ENCODE data around the gene PABPN1. TPM values are rescaled to one million over a fixed set of nuclear protein-coding genes. Genes with fewer than 3 reads are reported as not detected.

Gene PABPN1
- total and polyA plus RNA-seq, 2 of the 13 experiments (the other 11 are each of a cell fraction or from before 2014, with no cell fraction given): 233 to 524 TPM

- Histone ChIP-seq H3K9ac (ENCODE audit: insufficient read depth, low read depth, low read length) (no peak overlapping the region), H3K4me2 (ENCODE audit: low read depth, low read length) (no peak overlapping the region), H3K27me3 (ENCODE audit: control insufficient read depth in 1 of 2, insufficient read depth in 2 of 2, low read length in 2 of 2) (peaks cover 22 to 90% of the 10 kb centered on the region in 2 experiments), H3K9me3 (ENCODE audit: low read length) (no peaks in the 10 kb centered on the region), H3K79me2 (ENCODE audit: insufficient read depth, low read length) (no peaks in the 10 kb centered on the region), H3K4me3 (replicated peaks in 1 of 3; ENCODE audit: insufficient read depth in 1 of 3, low read depth in 2 of 3, low read length in 3 of 3) (no peak overlapping the region), H2AFZ (ENCODE audit: low read length) (no peak overlapping the region), H3K36me3 (replicated peaks in 1 of 2; ENCODE audit: control insufficient read depth in 1 of 2, insufficient read depth in 2 of 2, low read length in 2 of 2) (no peaks in the 10 kb centered on the region), H4K20me1 (ENCODE audit: insufficient read depth, low read length) (no peaks in the 10 kb centered on the region), H3K4me1 (ENCODE audit: insufficient read depth, low read length) (no peaks in the 10 kb centered on the region), H3K27ac (ENCODE audit: extremely low read length, insufficient read depth, low read length) (no peak overlapping the region)
- ATAC-seq: no peak
- no peak for DNase-seq (ENCODE audit: low spot score)
- intact Hi-C loops (cut with micrococcal nuclease; ENCODE audit: unreplicated experiment): no loop called here
- in situ Hi-C loops (cut with HindIII; ENCODE audit: extremely low pct_ligation_motif_present, low pct_unique_long_range_greater_than_20kb): no loop called here
- ChIA-PET CTCF (ENCODE audit: low intra/inter-chr PET ratio, low total read pairs) (no interaction called here), POLR2A (interaction anchor here (1.0 kb wide), 1 partner anchor 28 kb away, joined by 4 read pairs; the partner anchor contains the start of gene PABPN1)
- BruUV-seq (replicated peaks): no TSS peak
- no peak for TF ChIP-seq ZSCAN21 (CRISPR knock-in tag; IDR thresholded peaks at IDR 0.05; ENCODE audit: borderline replicate concordance)
- peak; percentile 53; the same call in 1 of the 2 replicates for TF ChIP-seq CREB1 (IDR thresholded peaks at IDR 0.05)
- no peak for TF ChIP-seq CREB1 (CRISPR knock-in tag; IDR thresholded peaks at IDR 0.05)
- no peak for TF ChIP-seq NFE2L1 (CRISPR knock-in tag; IDR thresholded peaks at IDR 0.05; ENCODE audit: borderline replicate concordance)
- TF ChIP-seq FOXC1 (CRISPR knock-in tag; IDR thresholded peaks at IDR 0.05; ENCODE audit: borderline replicate concordance): no peak
- no peak for TF ChIP-seq HOMEZ (CRISPR knock-in tag; IDR thresholded peaks at IDR 0.05; ENCODE audit: low read depth)
- no peak for TF ChIP-seq ZNF343 (CRISPR knock-in tag; IDR thresholded peaks at IDR 0.05)
- peak; percentile 17; the same call in 1 of the 2 replicates for TF ChIP-seq ZNF768 (CRISPR knock-in tag; IDR thresholded peaks at IDR 0.05)
- TF ChIP-seq SP1 (IDR thresholded peaks at IDR 0.05): no peak
- no peak for TF ChIP-seq SP1 (CRISPR knock-in tag; IDR thresholded peaks at IDR 0.05)
- no peak for TF ChIP-seq ZNF737 (CRISPR knock-in tag; IDR thresholded peaks at IDR 0.05; ENCODE audit: borderline replicate concordance)
- TF ChIP-seq KAT7 (CRISPR knock-in tag; IDR thresholded peaks at IDR 0.05; ENCODE audit: borderline replicate concordance): no peak
- no peak for TF ChIP-seq GFI1 (CRISPR knock-in tag; IDR thresholded peaks at IDR 0.05; ENCODE audit: borderline replicate concordance)
- TF ChIP-seq ATF7 (IDR thresholded peaks at IDR 0.05): 0 out of 2 replicates have a peak, but pooled peaks have one; percentile 5
- no peak for TF ChIP-seq ATF7 (CRISPR knock-in tag; IDR thresholded peaks at IDR 0.05)
- TF ChIP-seq ZFP91 (CRISPR knock-in tag; IDR thresholded peaks at IDR 0.05; ENCODE audit: borderline replicate concordance): no peak
- TF ChIP-seq RXRA (CRISPR knock-in tag; IDR thresholded peaks at IDR 0.05): no peak
- no peak for TF ChIP-seq ZNF703 (CRISPR knock-in tag; IDR thresholded peaks at IDR 0.05; ENCODE audit: borderline replicate concordance)
- TF ChIP-seq MED8 (CRISPR knock-in tag; IDR thresholded peaks at IDR 0.05; ENCODE audit: insufficient replicate concordance): peak; percentile 10
- TF ChIP-seq MXD1 (CRISPR knock-in tag; IDR thresholded peaks at IDR 0.05): 0 out of 2 replicates have a peak, but pooled peaks have one; percentile 24
- 0 out of 2 replicates have a peak, but pooled peaks have one; percentile 39 for TF ChIP-seq ESRRA (CRISPR knock-in tag; IDR thresholded peaks at IDR 0.05; ENCODE audit: low read depth)
- no peak for FAIRE-seq
- 22% methylated on average over 8 of the region's 8 CpGs for WGBS (ENCODE audit: low lambda C conversion rate)
Measured at GRCh38 chr14:23349156-23349845, 28.0 kb downstream of the PABPN1 start.
